Stimulated activated CD4-positive, alpha-beta T cell treated with anti-CD3 and anti-CD28 coated beads, TNF-alpha, amount 100 ng/mL, for 24 hours (primary cell): ENCODE measurements around the gene KIF1A.
"Not testable (repeated sequence)": the region's sequence is repeated elsewhere in the genome, so short reads cannot be mapped to it uniquely, and the experiment has no call there.

Experiments
- DNase-seq, 3 experiments: peaks; one replicate each; pipeline ENCODE4 v3.0.0-alpha.2; 2020; ENCODE audit warnings: low read depth in 3 of 3

KIF1A gene

GRCh38 chr2:240848900-240849680, 29.1 kb upstream of the KIF1A start:
- no peak for DNase-seq

DNA sequence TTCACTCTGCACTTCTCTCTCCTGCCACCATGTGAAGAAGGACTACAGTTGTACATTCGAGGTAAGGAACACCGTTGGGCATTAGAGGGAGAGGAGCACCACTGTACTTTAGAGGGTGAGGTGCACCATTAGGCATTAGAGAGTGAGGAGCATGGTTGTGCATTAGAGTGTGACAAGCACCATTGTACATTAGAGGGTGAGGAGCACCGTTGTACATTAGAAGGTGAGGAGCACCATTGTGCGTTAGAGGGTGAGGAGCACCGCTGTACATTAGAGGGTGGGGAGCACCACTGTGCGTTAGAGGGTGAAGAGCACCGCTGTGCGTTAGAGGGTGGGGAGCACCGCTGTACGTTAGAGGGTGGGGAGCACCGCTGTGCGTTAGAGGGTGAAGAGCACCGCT, 27.8 kb upstream of the KIF1A start:
- no peak for DNase-seq

GRCh38 chr2:240846873-240847595, 27.0 kb upstream of the KIF1A start:
- no peak for DNase-seq

- DNase-seq, result not testable (repeated sequence)
Measured at GRCh38 chr2:240846309-240846708, 26.3 kb upstream of the KIF1A start.

DNA sequence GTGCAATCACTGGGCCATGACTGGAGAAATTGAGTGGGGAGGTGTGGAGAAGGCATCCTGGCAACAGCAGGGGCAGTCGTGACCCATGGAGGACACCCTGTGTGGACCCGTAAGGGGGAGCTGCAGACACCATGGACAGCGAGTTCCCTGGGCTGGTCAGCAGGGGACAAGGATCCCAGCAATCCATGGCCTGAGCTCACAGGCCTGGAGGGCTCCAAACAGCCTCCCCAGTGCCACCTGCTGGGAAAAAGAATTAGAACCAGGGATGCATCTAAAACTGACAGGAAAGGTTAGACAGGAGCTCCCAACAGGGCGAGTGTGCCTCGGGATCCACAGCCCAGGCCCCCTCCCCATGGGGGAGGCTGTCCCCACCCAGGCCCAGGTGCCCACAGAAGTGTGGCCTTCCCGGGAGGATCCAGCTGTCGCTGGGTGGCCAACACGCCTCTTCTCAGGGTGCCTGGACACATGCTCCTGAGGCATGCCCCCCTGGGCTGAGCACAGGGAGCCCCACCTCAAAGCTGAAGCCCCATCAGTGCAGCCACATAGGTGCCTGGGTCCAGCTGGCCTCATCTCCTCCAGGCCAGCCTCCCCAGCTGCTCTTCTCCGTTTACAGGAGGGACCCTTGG, 20.5 kb upstream of the KIF1A start:
- no peak for DNase-seq

GRCh38 chr2:240839152-240840143, 19.4 kb upstream of the KIF1A start:
- no peak for DNase-seq

- DNase-seq, result no peak
Measured at GRCh38 chr2:240837621-240838020, 17.6 kb upstream of the KIF1A start.

GRCh38 chr2:240836781-240837467, 16.9 kb upstream of the KIF1A start:
- DNase-seq, result no peak

DNA sequence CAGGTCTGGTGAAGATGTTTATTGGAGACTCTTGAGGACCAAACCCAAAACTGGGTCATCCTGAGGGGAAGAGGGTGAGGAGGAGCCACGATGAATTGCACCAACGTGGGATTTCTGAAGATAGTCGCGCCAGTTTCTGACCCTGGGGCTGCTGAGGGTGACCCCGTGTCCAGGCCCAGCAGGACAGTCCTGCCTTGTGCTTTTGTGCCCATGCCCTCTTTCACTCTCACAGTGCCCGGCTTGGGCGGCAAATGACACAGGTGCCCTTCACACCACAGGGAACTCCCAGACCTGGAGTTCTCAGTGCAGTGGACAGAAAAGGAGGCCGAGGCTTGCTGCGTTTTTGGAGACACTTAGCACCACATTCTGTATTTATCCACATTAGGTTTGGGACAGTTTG, 15.5 kb upstream of the KIF1A start:
- no peak for DNase-seq

DNA sequence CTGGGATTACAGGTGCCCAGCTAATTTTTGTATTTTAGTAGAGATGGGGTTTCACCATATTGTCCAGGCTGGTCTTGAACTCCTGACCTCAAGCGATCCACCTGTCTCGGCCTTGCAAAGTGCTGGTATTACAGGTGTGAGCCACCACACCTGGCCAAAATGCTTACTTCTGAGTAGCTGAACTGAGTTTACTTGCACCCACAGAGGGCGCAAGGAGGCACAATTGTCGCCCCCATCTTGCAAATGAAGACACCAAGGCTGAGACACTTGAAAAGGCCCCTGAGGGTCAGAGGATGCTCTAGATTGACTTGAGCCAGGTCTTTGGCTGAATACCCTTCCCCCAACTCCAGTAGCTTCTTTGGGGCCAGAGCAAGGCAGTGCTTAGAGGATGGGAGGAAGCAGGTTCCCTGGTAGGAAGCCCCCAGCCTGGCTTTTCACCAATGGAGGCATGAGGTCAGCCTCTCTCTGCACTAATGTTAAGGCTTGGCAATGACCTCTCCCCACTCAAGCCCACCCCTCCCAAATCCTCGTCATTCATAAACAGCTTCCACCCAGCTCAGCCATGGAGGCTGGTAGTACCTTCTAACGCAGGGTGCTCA, 14.5 kb upstream of the KIF1A start:
- no peak for DNase-seq

DNA sequence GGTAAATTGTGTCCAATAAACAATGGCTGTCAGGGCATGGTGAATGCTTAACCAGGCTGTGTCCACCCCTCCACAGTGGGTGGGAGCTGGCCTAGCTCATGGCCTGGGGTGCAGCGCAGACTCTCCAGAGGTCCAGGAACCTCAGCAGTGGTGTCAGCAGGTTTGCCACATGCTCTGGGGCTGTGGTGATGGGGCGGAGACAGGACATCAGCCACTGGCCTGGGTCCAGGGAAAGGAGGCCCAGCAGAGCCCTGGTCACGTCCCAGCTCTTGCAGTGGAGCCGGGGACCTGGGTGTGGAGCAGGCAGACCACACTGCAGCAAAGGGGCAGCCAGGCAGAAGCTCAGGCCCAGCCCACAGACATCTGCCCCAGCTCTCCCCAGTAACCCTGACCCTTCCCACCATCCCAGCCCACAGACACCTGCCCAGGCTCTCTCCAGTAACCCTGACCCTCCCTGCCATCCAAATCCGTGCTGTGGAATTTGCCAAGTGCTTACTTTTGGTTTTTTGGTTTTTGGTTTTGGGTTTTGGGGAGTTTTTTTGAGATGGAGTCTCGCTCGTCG, 13.8 kb upstream of the KIF1A start:
- no peak for DNase-seq

GRCh38 chr2:240832921-240833494, 13.0 kb upstream of the KIF1A start:
- no peak for DNase-seq

DNA sequence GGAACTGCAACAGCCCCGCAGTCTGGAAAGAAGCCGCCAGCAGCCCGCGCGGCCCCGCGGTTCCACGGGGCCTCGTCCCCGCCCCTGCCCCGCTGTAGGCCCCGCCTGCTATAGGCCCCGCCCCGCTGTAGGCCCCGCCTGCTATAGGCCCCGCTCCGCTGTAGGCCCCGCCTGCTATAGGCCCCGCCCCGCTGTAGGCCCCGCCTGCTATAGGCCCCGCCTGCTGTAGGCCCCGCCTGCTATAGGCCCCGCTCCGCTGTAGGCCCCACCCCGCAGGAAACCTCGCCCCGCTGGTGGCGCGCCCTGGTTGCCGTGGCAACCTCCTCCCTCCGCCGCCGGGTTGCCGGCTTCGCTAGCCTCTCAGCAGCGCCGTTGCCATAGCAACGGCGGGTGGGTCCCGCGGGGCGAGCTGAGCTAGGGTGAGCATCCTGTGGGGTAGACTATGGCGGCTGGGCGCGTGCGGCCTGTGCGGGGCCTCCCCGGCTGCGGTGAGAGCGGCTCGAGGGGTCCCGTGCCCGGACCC, 12.2 kb upstream of the KIF1A start:
- DNase-seq, result peak; percentile 92 to 95 (median 93)

- no peak for DNase-seq
Measured at GRCh38 chr2:240831594-240832204, 11.7 kb upstream of the KIF1A start.

DNA sequence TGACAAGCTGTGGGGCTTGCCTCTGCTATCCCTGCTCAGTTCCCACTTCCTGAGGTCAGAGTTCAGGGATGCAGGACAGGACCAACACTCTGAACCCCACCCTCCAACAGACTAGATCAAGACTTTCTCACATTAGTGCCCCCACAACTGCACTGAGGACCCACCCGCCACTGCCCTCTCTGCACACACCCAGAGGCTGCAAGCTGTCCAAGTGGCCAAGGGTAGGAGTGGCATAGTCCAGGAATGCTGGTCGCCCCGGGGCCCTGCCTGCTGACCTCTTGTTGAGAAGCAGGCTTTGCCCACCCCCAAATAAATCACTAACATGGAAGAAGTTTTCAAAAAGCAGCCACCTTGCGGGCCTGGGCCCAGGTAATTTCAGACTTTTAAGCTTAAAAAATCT, 5.5 kb upstream of the KIF1A start:
- DNase-seq, result no peak

- no peak for DNase-seq
Measured at GRCh38 chr2:240823449-240824336, 3.7 kb upstream of the KIF1A start.

DNA sequence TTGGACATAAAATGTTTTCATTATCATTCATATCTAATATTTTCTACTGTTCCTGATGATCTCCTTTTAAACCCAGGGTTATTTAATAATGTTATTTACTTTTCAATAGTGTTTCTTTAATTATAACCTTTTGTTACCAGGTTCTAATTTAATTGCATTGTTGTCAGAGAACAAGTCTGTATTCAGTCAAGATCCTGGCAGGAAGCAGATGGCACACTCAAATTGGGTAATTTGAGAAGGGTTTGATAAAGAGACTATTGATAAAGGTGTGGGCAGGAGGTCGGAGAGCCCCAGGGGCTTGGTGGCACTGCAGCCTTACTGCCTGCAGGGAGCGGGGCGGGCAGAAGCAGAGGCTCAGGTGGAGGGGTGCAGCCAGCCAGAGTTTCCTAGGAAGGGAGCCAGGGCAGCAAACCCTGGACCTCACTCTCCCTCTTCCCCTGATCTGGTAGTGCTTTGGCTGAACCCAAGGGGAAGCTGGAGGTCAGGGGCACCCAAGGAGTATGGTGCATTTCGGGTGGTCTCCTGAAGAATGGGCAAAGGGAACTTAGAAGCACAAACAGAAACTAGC, 2.3 kb upstream of the KIF1A start:
- DNase-seq, result no peak

GRCh38 chr2:240821429-240821778, 1.4 kb upstream of the KIF1A start:
- no peak for DNase-seq
